H1 (cell line): ENCODE data around the gene DMXL1. TPM values are rescaled to one million over a fixed set of nuclear protein-coding genes. Genes with fewer than 3 reads are reported as not detected.

Experiments used
- CTCF ChIA-PET: fragments of 300-600 bp; sonication (Branson Sonifier 250); formaldehyde crosslinking; loops from one replicate; lab custom pipeline; 2021; ENCODE audit not compliant: partially characterized antibody; lab: Charles Lee
- POLR2A ChIA-PET: fragments of 300-600 bp; sonication (Branson Sonifier 250); formaldehyde crosslinking; loops from one replicate; lab custom pipeline; 2021; ENCODE audit warnings: inconsistent platforms; ENCODE audit not compliant: partially characterized antibody; lab: Charles Lee
- DNase-seq, 2 experiments: peaks; one replicate each; pipeline versions ENCODE4 v3.0.0 to v3.0.0-alpha.2; 2010 to 2022; ENCODE audit warnings: low spot score in 2 of 2, low read depth in 1 of 2, mixed read lengths in 1 of 2
- FAIRE-seq: peaks from 2 replicates; lab custom pipeline; 2011; peaks lifted over from hg19 to GRCh38; lab: Jason Lieb, UNC
- H2AFZ ChIP-seq: 2 replicates; pipeline ENCODE4 v1.8.1; 2012; ENCODE audit warnings: low read length, inconsistent platforms
- H2AK5ac ChIP-seq: 2 replicates; pipeline ENCODE4 v1.6.1; 2013; ENCODE audit warnings: low read depth, low read length
- H2BK120ac ChIP-seq: replicated peaks from 2 replicates; pipeline ENCODE3; 2013; ENCODE audit warnings: low read depth, low read length, inconsistent platforms
- H2BK12ac ChIP-seq: 2 replicates; pipeline ENCODE4 v1.6.1; 2013; ENCODE audit warnings: low read depth, low read length
- H2BK15ac ChIP-seq: 2 replicates; pipeline ENCODE4 v1.6.1; 2013; ENCODE audit warnings: low read length
- H2BK20ac ChIP-seq: 2 replicates; pipeline ENCODE4 v1.6.1; 2013; ENCODE audit warnings: low read length
- H2BK5ac ChIP-seq: 2 replicates; pipeline ENCODE4 v1.6.1; 2013; ENCODE audit warnings: low read depth, low read length
- H3K14ac ChIP-seq: 2 replicates; pipeline ENCODE4 v1.6.1; 2013; ENCODE audit warnings: inconsistent platforms; ENCODE audit not compliant: insufficient read length
- H3K18ac ChIP-seq: 2 replicates; pipeline ENCODE4 v1.6.1; 2013; ENCODE audit warnings: low read length; ENCODE audit errors: extremely low read depth
- H3K23ac ChIP-seq: 2 replicates; pipeline ENCODE4 v1.6.1; 2013; ENCODE audit warnings: inconsistent platforms; ENCODE audit not compliant: insufficient read length
- H3K23me2 ChIP-seq: 2 replicates; pipeline ENCODE4 v1.6.1; 2013; ENCODE audit warnings: low read depth, low read length
- H3K27ac ChIP-seq: 2 replicates; pipeline ENCODE4 v1.6.1; 2011; ENCODE audit warnings: low read depth, low read length, inconsistent platforms
- H3K27me3 ChIP-seq, 4 experiments: replicated peaks in 1 of 4; 1 replicate in 1 of 4; 2 replicates in 3 of 4; pipeline versions ENCODE4 v1.6.1 to v1.8.1; 2011 to 2013; ENCODE audit warnings: low read length in 3 of 4, mild to moderate bottlenecking in 3 of 4, inconsistent platforms in 2 of 4, mixed read lengths in 2 of 4, moderate library complexity in 1 of 4; ENCODE audit not compliant: control insufficient read depth in 3 of 4, insufficient read depth in 3 of 4; ENCODE audit errors: extremely low read depth in 1 of 4
- H3K36me3 ChIP-seq, 4 experiments: 2 replicates each; pipeline versions ENCODE4 v1.6.1 to v1.8.1; 2011 to 2013; ENCODE audit warnings: mild to moderate bottlenecking in 4 of 4, low read length in 3 of 4, moderate library complexity in 2 of 4, control low read depth in 1 of 4, inconsistent platforms in 1 of 4; ENCODE audit not compliant: insufficient read depth in 4 of 4, control insufficient read depth in 2 of 4
- H3K4ac ChIP-seq: replicated peaks from 2 replicates; pipeline ENCODE3; 2013; ENCODE audit warnings: low read length, low read depth, mixed read lengths, inconsistent platforms; ENCODE audit not compliant: insufficient read length
- H3K4me1 ChIP-seq, 4 experiments: replicated peaks in 1 of 4; 1 replicate in 1 of 4; 2 replicates in 3 of 4; pipeline versions ENCODE4 v1.6.1 to v1.8.1; 2011 to 2013; ENCODE audit warnings: low read length in 3 of 4, inconsistent platforms in 2 of 4, mixed read lengths in 1 of 4; ENCODE audit not compliant: insufficient read depth in 4 of 4, control insufficient read depth in 3 of 4
- H3K4me2 ChIP-seq, 2 experiments: 2 replicates each; pipeline versions ENCODE4 v1.6.1 to v1.8.1; 2011 to 2013; ENCODE audit warnings: low read depth in 2 of 2, low read length in 2 of 2, control low read depth in 1 of 2, inconsistent platforms in 1 of 2, mild to moderate bottlenecking in 1 of 2; ENCODE audit not compliant: insufficient read depth in 1 of 2
- H3K4me3 ChIP-seq, 4 experiments: fragments of 200-600, 300-600 bp in 1 of 4; sonication (generic), shearing (Covaris generic), sonication (Bioruptor Twin) in 1 of 4; 2 replicates each; pipeline versions ENCODE4 v1.5.1 to v1.8.1; 2011 to 2016; ENCODE audit warnings: low read length in 4 of 4, low read depth in 3 of 4, control low read depth in 2 of 4, inconsistent platforms in 2 of 4, mild to moderate bottlenecking in 2 of 4, mixed read lengths in 1 of 4, moderate library complexity in 1 of 4; ENCODE audit not compliant: insufficient read depth in 2 of 4; ENCODE audit errors: extremely low read depth in 1 of 4
- H3K56ac ChIP-seq: replicated peaks from 2 replicates; pipeline ENCODE3; 2013; ENCODE audit warnings: low read depth, mild to moderate bottlenecking, mixed read lengths, low read length, inconsistent platforms; ENCODE audit not compliant: insufficient read length
- H3K79me1 ChIP-seq: 2 replicates; pipeline ENCODE4 v1.6.1; 2013; ENCODE audit warnings: low read depth, low read length, control low read depth
- H3K79me2 ChIP-seq, 2 experiments: 2 replicates each; pipeline versions ENCODE4 v1.6.1 to v1.8.1; 2012 to 2013; ENCODE audit warnings: low read length in 2 of 2, mild to moderate bottlenecking in 2 of 2, inconsistent platforms in 1 of 2; ENCODE audit not compliant: insufficient read depth in 2 of 2, control insufficient read depth in 1 of 2
- H3K9ac ChIP-seq, 4 experiments: replicated peaks in 1 of 4; 1 replicate in 1 of 4; 2 replicates in 3 of 4; pipeline versions ENCODE4 v1.6.1 to v1.8.1; 2011 to 2013; ENCODE audit warnings: low read depth in 3 of 4, low read length in 3 of 4, control low read depth in 2 of 4, mild to moderate bottlenecking in 2 of 4, moderate library complexity in 2 of 4, inconsistent platforms in 1 of 4; ENCODE audit errors: extremely low read depth in 1 of 4
- H3K9me3 ChIP-seq, 2 experiments: 2 replicates each; pipeline versions ENCODE4 v1.6.1 to v1.8.1; 2012 to 2013; ENCODE audit warnings: mild to moderate bottlenecking in 2 of 2, moderate library complexity in 2 of 2, control low read depth in 1 of 2, inconsistent platforms in 1 of 2, low read depth in 1 of 2, low read length in 1 of 2, mixed read lengths in 1 of 2; ENCODE audit not compliant: insufficient read depth in 2 of 2
- H4K20me1 ChIP-seq, 2 experiments: replicated peaks in 1 of 2; 2 replicates each; pipeline versions ENCODE3 to v1.8.1; 2011 to 2013; ENCODE audit warnings: inconsistent platforms in 2 of 2, low read length in 2 of 2, mild to moderate bottlenecking in 1 of 2; ENCODE audit not compliant: insufficient read depth in 2 of 2, control insufficient read depth in 1 of 2
- H4K5ac ChIP-seq: 2 replicates; pipeline ENCODE4 v1.6.1; 2013; ENCODE audit warnings: low read length, low read depth, mixed read lengths, inconsistent platforms; ENCODE audit not compliant: insufficient read length
- H4K8ac ChIP-seq: 2 replicates; pipeline ENCODE4 v1.8.0; 2013; ENCODE audit warnings: mild to moderate bottlenecking, moderate library complexity, low read length, inconsistent platforms; ENCODE audit not compliant: insufficient read depth; ENCODE audit errors: extremely low read depth
- H4K91ac ChIP-seq: replicated peaks from 2 replicates; pipeline ENCODE3; 2013; ENCODE audit warnings: low read length, mixed read lengths, inconsistent platforms; ENCODE audit not compliant: insufficient read length
- ATF2 ChIP-seq: IDR thresholded peaks from 2 replicates; pipeline ENCODE4 v1.6.1; 2012; ENCODE audit warnings: low read length, inconsistent platforms
- TEAD4 ChIP-seq: IDR thresholded peaks from 2 replicates; pipeline ENCODE4 v1.6.1; 2012; ENCODE audit warnings: low read depth, low read length, inconsistent platforms, mixed read lengths
- YY1 ChIP-seq: IDR thresholded peaks from 2 replicates; pipeline ENCODE4 v1.6.1; 2011; ENCODE audit warnings: low read depth, mild to moderate bottlenecking, low read length
- WGBS, 2 experiments: shearing (Covaris generic) in 1 of 2; methylation state at CpG; one replicate each; pipeline versions ENCODE4 v1.1.6 to v1.1.7; 2013 to 2015; ENCODE audit warnings: low lambda C conversion rate in 2 of 2, mixed read lengths in 2 of 2, inconsistent platforms in 1 of 2, low coverage in 1 of 2, missing lambda C conversion rate in 1 of 2; ENCODE audit not compliant: insufficient replicate concordance in 2 of 2, insufficient coverage in 1 of 2, insufficient read length in 1 of 2; ENCODE audit errors: extremely low coverage in 1 of 2, missing lambda C conversion rate in 1 of 2; 5-methylcytosine and 5-hydroxymethylcytosine counted together
- polyA plus RNA-seq, 7 experiments: library from polyadenylated mRNA; depleted of rRNA in 3 of 7; stranded (reverse) in 5 of 7; unstranded in 2 of 7; fragments of >200 nt in 5 of 7; fragments of 200-250 nt in 2 of 7; gene quantifications; 1 replicate in 5 of 7; 2 replicates in 1 of 7; 4 replicates in 1 of 7; pipeline versions ENCODE4 v1.2.1 to v1.2.3, GENCODE V29; 2011 to 2013; ENCODE audit warnings: missing spikeins in 2 of 7, mixed read lengths in 2 of 7
- total RNA-seq: library from RNA; stranded (reverse); fragmentation: NEBNext Ultra II Directional; extraction: Animal tissue kit (Norgen Biotek cat#: 25700); gene quantifications from 2 replicates; pipeline ENCODE4 v1.2.1, GENCODE V29; 2021

Gene DMXL1
- total and polyA plus RNA-seq, 2 of the 8 experiments (the other 6 are each of a cell fraction or from before 2014, with no cell fraction given) = 10.1 to 43.9 TPM

- TF ChIP-seq YY1 (0 out of 2 replicates have a peak, but pooled peaks have one; percentile 8), ATF2 (no peak), TEAD4 (0 out of 2 replicates have a peak, but pooled peaks have one; percentile 20)
- no peaks in the 10 kb centered on the region for H3K79me2 ChIP-seq
- no peak overlapping the region for H2BK120ac ChIP-seq
- H2BK20ac ChIP-seq = no peak overlapping the region
- H3K23ac ChIP-seq = no peak overlapping the region
- DNase-seq = no peak
- no peak overlapping the region for H4K5ac ChIP-seq
- no peak overlapping the region for H3K56ac ChIP-seq
- no peak overlapping the region for H3K18ac ChIP-seq
- H3K4me3 ChIP-seq = no peak overlapping the region
- no peaks in the 10 kb centered on the region for H3K27me3 ChIP-seq
- no peak overlapping the region for H4K91ac ChIP-seq
- H2AFZ ChIP-seq = no peak overlapping the region
- H3K4me2 ChIP-seq = no peak overlapping the region
- 91% methylated on average over 2 of the region's 2 CpGs; no CpG with 5 or more reads in 1 of the 2 experiments for WGBS, 2 experiments
- no peak overlapping the region for H2BK5ac ChIP-seq
- H3K14ac ChIP-seq = no peak overlapping the region
- H3K79me1 ChIP-seq = no peaks in the 10 kb centered on the region
- H3K9ac ChIP-seq = no peak overlapping the region
- CTCF ChIA-PET = no interaction called here
- H2BK15ac ChIP-seq = no peak overlapping the region
- no peaks in the 10 kb centered on the region for H3K23me2 ChIP-seq
- no peaks in the 10 kb centered on the region for H4K20me1 ChIP-seq
- no peak overlapping the region for H2AK5ac ChIP-seq
- FAIRE-seq = no peak
- no peak overlapping the region for H4K8ac ChIP-seq
- no peak overlapping the region for H3K27ac ChIP-seq
- no peaks in the 10 kb centered on the region for H3K9me3 ChIP-seq
- POLR2A ChIA-PET = no interaction called here
- H3K4me1 ChIP-seq = peaks cover 0 to 6% (median 4%) of the 10 kb centered on the region in 4 experiments; a peak in 3 of 7 replicates
- no peaks in the 10 kb centered on the region for H3K36me3 ChIP-seq
- no peak overlapping the region for H3K4ac ChIP-seq
- H2BK12ac ChIP-seq = no peak overlapping the region
Measured at GRCh38 chr5:119054101-119054500, 16.8 kb upstream of the DMXL1 start.
